ENCODE measurements around the gene DALRD3. TPM values are rescaled to one million over a fixed set of nuclear protein-coding genes. Genes with fewer than 3 reads are reported as not detected.

Gene DALRD3
- total and polyA plus RNA-seq, 2 of the 8 experiments (the other 6 are each of a cell fraction or from before 2014, with no cell fraction given), result 30.4 to 86.5 TPM

DNA sequence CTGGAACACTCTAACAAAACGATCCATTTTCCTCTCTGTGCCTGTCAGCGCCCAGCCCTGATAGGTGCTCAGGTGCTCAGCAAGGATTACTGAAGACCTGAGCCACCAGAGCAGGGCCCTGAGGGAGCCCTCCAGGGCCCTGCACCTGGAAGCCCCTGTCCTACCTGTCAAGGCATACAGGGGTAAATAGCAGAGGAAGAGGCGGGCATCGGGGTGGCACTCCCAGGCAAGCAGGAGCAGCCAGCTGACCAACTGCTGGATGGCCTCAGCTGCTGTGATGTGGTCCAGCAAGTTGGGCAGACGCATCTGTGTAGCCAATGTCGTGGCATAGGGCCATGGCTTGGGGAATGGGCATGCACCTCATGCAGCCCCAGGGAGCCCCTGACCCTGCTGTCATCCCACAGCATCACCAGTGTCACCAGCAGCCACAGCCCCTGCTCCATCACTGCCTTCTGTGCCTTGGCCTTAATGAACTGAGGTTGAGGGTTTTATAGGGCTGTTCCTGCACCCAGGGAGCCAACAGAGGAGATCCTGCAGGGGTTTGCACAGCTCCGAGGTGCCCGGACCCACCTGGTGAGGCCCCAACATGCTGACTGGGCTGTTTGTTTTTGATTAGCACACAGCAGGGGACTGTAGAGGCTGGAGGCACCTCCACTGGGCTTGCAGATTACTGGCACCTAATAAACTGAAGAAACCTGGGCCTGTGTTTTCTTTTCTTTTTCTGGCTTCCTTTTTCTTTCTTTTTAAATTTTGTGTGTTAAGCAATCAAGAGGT lies 19.1 kb downstream of the DALRD3 start:
- H3K14ac ChIP-seq (ENCODE audit: insufficient read length), result no peak overlapping the region
- H3K56ac ChIP-seq (replicated peaks; ENCODE audit: insufficient read length, low read depth, low read length), result no peak overlapping the region
- H3K36me3 ChIP-seq (ENCODE audit: control insufficient read depth in 2 of 4, insufficient read depth in 4 of 4, low read length in 3 of 4), result peaks cover 0 to 3% (median 0%) of the 10 kb centered on the region in 4 experiments; a peak in 1 of 8 replicates
- H4K91ac ChIP-seq (replicated peaks; ENCODE audit: insufficient read length, low read length), result no peak overlapping the region
- 90% methylated on average over 8 of the region's 8 CpGs; no CpG with 5 or more reads in 1 of the 2 experiments for whole genome bisulfite sequencing, 2 experiments (ENCODE audit: extremely low coverage in 1 of 2, insufficient coverage in 1 of 2, insufficient read length in 1 of 2, insufficient replicate concordance in 2 of 2, low coverage in 1 of 2, low lambda C conversion rate in 2 of 2, missing lambda C conversion rate in 1 of 2)
- no peak overlapping the region for H3K9ac ChIP-seq (replicated peaks in 1 of 4; ENCODE audit: extremely low read depth in 1 of 4, low read depth in 3 of 4, low read length in 3 of 4)
- H4K5ac ChIP-seq (ENCODE audit: insufficient read length, low read depth, low read length), result no peak overlapping the region
- H2BK12ac ChIP-seq (ENCODE audit: low read depth, low read length), result no peak overlapping the region; the same call in 1 of the 2 replicates
- H3K4me3 ChIP-seq (ENCODE audit: extremely low read depth in 1 of 4, insufficient read depth in 2 of 4, low read depth in 3 of 4, low read length in 4 of 4), result peak overlapping the region in 2 of 4 experiments; percentile 7 to 14; a peak in 1 of 8 replicates
- peak overlapping the region in 1 of 2 experiments; percentile 37; a peak in 2 of 4 replicates for H3K4me2 ChIP-seq (ENCODE audit: insufficient read depth in 1 of 2, low read depth in 2 of 2, low read length in 2 of 2)
- ChIA-PET POLR2A (ENCODE audit: partially characterized antibody) (interaction anchor here (2.7 to 38.8 kb wide), 3 partner anchors 3 to 336 kb away, joined by 9 to 1518 read pairs (median 1518); partner anchors contain the start of genes CELSR3, DALRD3, IMPDH2 and NDUFAF3), CTCF (ENCODE audit: partially characterized antibody) (interaction anchor here (1.0 to 19.9 kb wide), 3 partner anchors 10 to 17 kb away, joined by 3 to 467 read pairs (median 42); partner anchors contain the start of genes DALRD3, NDUFAF3, P4HTM and WDR6)
- no peak overlapping the region for H2AFZ ChIP-seq (ENCODE audit: low read length)
- peaks cover 0 to 4% of the 10 kb centered on the region in 2 experiments for H4K20me1 ChIP-seq (replicated peaks in 1 of 2; ENCODE audit: control insufficient read depth in 1 of 2, insufficient read depth in 2 of 2, low read length in 2 of 2)
- DNase-seq (ENCODE audit: low read depth in 1 of 2, low spot score in 2 of 2) (no peak), FAIRE-seq (no peak)
- no peak overlapping the region for H3K18ac ChIP-seq (ENCODE audit: extremely low read depth, low read length)
- H3K27ac ChIP-seq (ENCODE audit: low read depth, low read length), result no peak overlapping the region
- no peak for TF ChIP-seq POLR2A (IDR thresholded peaks at IDR 0.05; ENCODE audit: control extremely low read depth in 1 of 2, low read depth in 2 of 2, low read length in 2 of 2)
- peak; percentile 22; the same call in 1 of the 2 replicates for TF ChIP-seq MAFK (IDR thresholded peaks at IDR 0.05; ENCODE audit: low read depth, low read length)
- H3K4ac ChIP-seq (replicated peaks; ENCODE audit: insufficient read length, low read depth, low read length), result no peak overlapping the region
- no peak overlapping the region for H2BK5ac ChIP-seq (ENCODE audit: low read depth, low read length)
- H3K9me3 ChIP-seq (ENCODE audit: insufficient read depth in 2 of 2, low read depth in 1 of 2, low read length in 1 of 2), result no peaks in the 10 kb centered on the region
- H3K27me3 ChIP-seq (replicated peaks in 1 of 4; ENCODE audit: control insufficient read depth in 3 of 4, extremely low read depth in 1 of 4, insufficient read depth in 3 of 4, low read length in 3 of 4), result no peaks in the 10 kb centered on the region
- H2BK120ac ChIP-seq (replicated peaks; ENCODE audit: low read depth, low read length), result no peak overlapping the region
- no peak overlapping the region for H2BK20ac ChIP-seq (ENCODE audit: low read length)
- no peaks in the 10 kb centered on the region for H3K23me2 ChIP-seq (ENCODE audit: low read depth, low read length)
- no peaks in the 10 kb centered on the region; a peak in 1 of 4 replicates for H3K79me2 ChIP-seq (ENCODE audit: control insufficient read depth in 1 of 2, insufficient read depth in 2 of 2, low read length in 2 of 2)
- no peak overlapping the region for H4K8ac ChIP-seq (ENCODE audit: extremely low read depth, insufficient read depth, low read length)
- peaks cover 3% of the 10 kb centered on the region for H3K79me1 ChIP-seq (ENCODE audit: low read depth, low read length)
- no peak overlapping the region for H2AK5ac ChIP-seq (ENCODE audit: low read depth, low read length)
- no peak overlapping the region for H3K23ac ChIP-seq (ENCODE audit: insufficient read length)
- no peak overlapping the region for H2BK15ac ChIP-seq (ENCODE audit: low read length)
- peaks cover 0 to 17% (median 7%) of the 10 kb centered on the region in 4 experiments; a peak in 5 of 7 replicates for H3K4me1 ChIP-seq (replicated peaks in 1 of 4; ENCODE audit: control insufficient read depth in 3 of 4, insufficient read depth in 4 of 4, low read length in 3 of 4)
